T-helper 1 cell treated with Interleukin-12 subunit alpha and Interleukin-12 subunit beta and Interleukin-4 antibody, amounts not matched to agents 30 ng/mL and 1 ng/mL, for 36 hours (primary cell): ENCODE results near the gene ZBTB8B. TPM values are rescaled to one million over a fixed set of nuclear protein-coding genes. Genes with fewer than 3 reads are reported as not detected.

Experiments used
- intact Hi-C: fragments of 100-400 bp; cut with micrococcal nuclease; formaldehyde crosslinking; loops from one replicate; pipeline ENCODE4 v1.15.1; 2024
- total RNA-seq: library from RNA; stranded (reverse); gene quantifications from 2 replicates; pipeline ENCODE4 v1.2.3, GENCODE V29; 2022

ZBTB8B gene
- total RNA-seq, 1 donor from 2014 or later: not detected

- intact Hi-C loops: no loop called here
Observed at GRCh38 chr1:32503153-32503552, 38.3 kb downstream of the ZBTB8B start.

GRCh38 chr1:32507021-32507420 is 42.1 kb downstream of the ZBTB8B start:
- intact Hi-C loops: no loop called here

GRCh38 chr1:32508761-32509160 is 43.9 kb downstream of the ZBTB8B start:
- intact Hi-C loops: no loop called here

- intact Hi-C loops: no loop called here
Observed at GRCh38 chr1:32509939-32510338, 45.1 kb downstream of the ZBTB8B start.

Other genes starting within 250 kb of the ZBTB8B start
- 17.1 and 21.7 TPM in 2 replicates for gene TMEM234, start 242.7 kb upstream of the ZBTB8B start, total RNA-seq
- 196 and 197 TPM in 2 replicates for gene EIF3I, start 242.7 kb upstream of the ZBTB8B start, total RNA-seq
- gene FAM167B, start 217.8 kb upstream of the ZBTB8B start, total RNA-seq: 0.22 and 0.68 TPM in 2 replicates
- gene LCK, start 213.8 kb upstream of the ZBTB8B start, total RNA-seq: 425 and 440 TPM in 2 replicates
- 208 and 210 TPM in 2 replicates for gene HDAC1, start 173.0 kb upstream of the ZBTB8B start, total RNA-seq
- 26.1 and 26.7 TPM in 2 replicates for gene MARCKSL1, start 128.8 kb upstream of the ZBTB8B start, total RNA-seq
- gene FAM229A, start 102.6 kb upstream of the ZBTB8B start, total RNA-seq: 7.1 and 10.0 TPM in 2 replicates
- 0.98 and 1.2 TPM in 2 replicates for gene TSSK3, start 102.5 kb upstream of the ZBTB8B start, total RNA-seq
- 60.3 and 63.7 TPM in 2 replicates for gene BSDC1, start 70.6 kb upstream of the ZBTB8B start, total RNA-seq
- 0.10 TPM in 2 replicates for gene ZBTB8A, start 74.4 kb downstream of the ZBTB8B start, total RNA-seq
- 48.8 and 64.5 TPM in 2 replicates for gene ZBTB8OS, start 185.5 kb downstream of the ZBTB8B start, total RNA-seq
- gene RBBP4, start 186.1 kb downstream of the ZBTB8B start, total RNA-seq: 292 and 294 TPM in 2 replicates
- gene SYNC, start 237.7 kb downstream of the ZBTB8B start, total RNA-seq: not detected in 2 replicates